Ascending aorta (tissue), 2 donors: ENCODE measurements around the gene CACNA2D3. TPM values are rescaled to one million over a fixed set of nuclear protein-coding genes. Genes with fewer than 3 reads are reported as not detected.

Experiments
- DNase-seq, 2 donors: peaks; one replicate each; pipeline ENCODE4 v3.0.0-alpha.2; 2019; ENCODE audit warnings: low spot score in 2 of 2
- H3K27ac ChIP-seq, 2 donors: fragments of 200-600 bp; sonication (generic); one replicate each; pipeline ENCODE4 v1.5.1; 2016 to 2017; ENCODE audit warnings: mild to moderate bottlenecking in 1 of 2
- H3K27me3 ChIP-seq: fragments of 200-600 bp; sonication (generic); one replicate; pipeline ENCODE4 v1.5.1; 2017
- H3K36me3 ChIP-seq, 2 donors: fragments of 200-600 bp; sonication (generic); one replicate each; pipeline ENCODE4 v1.5.1; 2016
- H3K4me1 ChIP-seq, 2 donors: fragments of 200-600 bp; sonication (generic); one replicate each; pipeline ENCODE4 v1.5.1; 2016 to 2017; ENCODE audit warnings: mild to moderate bottlenecking in 1 of 2
- H3K4me3 ChIP-seq, 2 donors: fragments of 200-600 bp; sonication (generic); one replicate each; pipeline ENCODE4 v1.5.1; 2016 to 2017; ENCODE audit warnings: mild to moderate bottlenecking in 1 of 2
- H3K9me3 ChIP-seq, 2 donors: fragments of 200-600 bp; sonication (generic); one replicate each; pipeline ENCODE4 v1.5.1; 2016
- CTCF ChIP-seq, 3 experiments: fragments of 200-600 bp in 2 of 3; fragments of 450-650 bp in 1 of 3; sonication (generic) in 2 of 3; IDR thresholded peaks; one replicate each; pipeline ENCODE4 v1.5.1; 2016 to 2019; ENCODE audit warnings: antibody characterized with exemption in 3 of 3, mild to moderate bottlenecking in 1 of 3, moderate library complexity in 1 of 3
- intact Hi-C: fragments of 100-400 bp; cut with DNase I; formaldehyde crosslinking; loops from one replicate; pipeline ENCODE4 v1.15.1; 2023
- total RNA-seq: library from RNA; depleted of rRNA; stranded (reverse); fragments of >200 nt; gene quantifications from one replicate; pipeline ENCODE4 v1.1.0, GENCODE V29; 2016

The CACNA2D3 gene
- total RNA-seq, 1 donor from 2014 or later = not detected

DNA sequence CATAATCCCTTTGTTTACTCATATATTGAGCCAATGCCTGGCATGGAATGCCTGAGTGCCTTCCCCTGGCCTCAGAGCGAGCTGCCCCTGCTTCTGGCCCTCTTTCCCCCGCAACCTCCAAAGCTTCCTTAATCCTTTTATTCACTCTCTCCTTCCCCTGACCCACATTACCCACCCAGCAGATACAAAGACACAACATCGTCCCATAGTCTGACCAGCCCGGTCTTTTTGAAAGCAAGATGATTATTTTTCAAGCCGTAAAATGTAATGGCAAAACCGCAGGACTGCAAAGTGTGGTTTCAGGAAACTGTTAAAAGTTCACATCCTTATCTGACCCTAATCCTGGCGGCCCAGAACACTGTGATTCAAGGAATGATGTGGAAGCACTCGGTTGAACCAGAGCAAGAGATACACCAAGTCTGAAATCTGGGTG is 883.9 kb downstream of the CACNA2D3 start:
- Histone ChIP-seq H3K9me3 (no peaks in the 10 kb centered on the region), H3K27ac (no peak overlapping the region), H3K4me3 (no peak overlapping the region), H3K4me1 (no peaks in the 10 kb centered on the region), H3K36me3 (no peaks in the 10 kb centered on the region), H3K27me3 (no peaks in the 10 kb centered on the region)
- TF ChIP-seq CTCF (IDR thresholded peaks at IDR 0.05) = no peak
- intact Hi-C loops = no loop called here
- no peak for DNase-seq

DNA sequence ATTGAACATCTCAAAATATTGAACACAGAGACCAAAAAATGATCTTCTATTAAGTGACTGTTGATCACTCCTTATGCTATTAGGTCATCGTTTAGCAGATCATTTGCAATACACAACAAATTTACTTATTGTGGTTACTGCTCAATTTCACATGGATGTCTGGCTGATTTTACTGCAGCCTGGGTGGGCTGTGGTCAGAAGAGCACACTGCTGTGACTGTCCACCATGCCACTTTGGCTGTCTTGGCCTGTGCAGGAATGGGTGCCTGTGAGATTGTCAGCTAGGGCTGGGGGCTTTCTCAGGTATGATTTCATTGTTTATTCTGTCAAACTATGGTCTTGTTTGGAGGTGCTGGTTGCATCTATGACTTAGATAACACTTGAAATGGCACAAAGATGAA is 885.6 kb downstream of the CACNA2D3 start:
- no peaks in the 10 kb centered on the region for H3K4me1 ChIP-seq
- no peaks in the 10 kb centered on the region for H3K9me3 ChIP-seq
- TF ChIP-seq CTCF (IDR thresholded peaks at IDR 0.05) = no peak
- no peak overlapping the region for H3K27ac ChIP-seq
- H3K36me3 ChIP-seq = no peaks in the 10 kb centered on the region
- no peak overlapping the region for H3K4me3 ChIP-seq
- DNase-seq = no peak
- H3K27me3 ChIP-seq = no peaks in the 10 kb centered on the region
- intact Hi-C loops = no loop called here

DNA sequence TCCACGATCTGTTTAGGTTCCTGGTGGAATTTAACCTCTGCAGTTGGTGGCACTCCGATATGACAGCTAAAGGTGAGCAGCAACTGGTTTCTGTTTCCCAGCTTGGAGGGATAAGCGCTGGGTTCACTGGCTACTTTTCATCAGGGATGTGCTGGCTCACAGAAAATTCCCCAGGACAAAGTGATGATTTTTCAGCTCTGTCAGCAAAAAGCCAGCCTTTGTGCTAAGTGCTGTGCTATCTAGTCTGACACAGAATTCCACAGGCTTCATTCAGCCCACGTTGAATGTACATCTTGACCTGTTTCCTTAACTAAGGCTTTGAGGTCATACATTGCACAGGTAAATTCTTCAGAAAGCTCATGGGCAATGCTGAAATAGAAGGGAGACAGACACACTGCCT is 887.0 kb downstream of the CACNA2D3 start:
- TF ChIP-seq CTCF (IDR thresholded peaks at IDR 0.05) = no peak
- Histone ChIP-seq H3K9me3 (no peaks in the 10 kb centered on the region), H3K27me3 (no peaks in the 10 kb centered on the region), H3K36me3 (no peaks in the 10 kb centered on the region), H3K27ac (no peak overlapping the region), H3K4me3 (no peak overlapping the region), H3K4me1 (no peaks in the 10 kb centered on the region)
- DNase-seq = no peak
- intact Hi-C loops = no loop called here

DNA sequence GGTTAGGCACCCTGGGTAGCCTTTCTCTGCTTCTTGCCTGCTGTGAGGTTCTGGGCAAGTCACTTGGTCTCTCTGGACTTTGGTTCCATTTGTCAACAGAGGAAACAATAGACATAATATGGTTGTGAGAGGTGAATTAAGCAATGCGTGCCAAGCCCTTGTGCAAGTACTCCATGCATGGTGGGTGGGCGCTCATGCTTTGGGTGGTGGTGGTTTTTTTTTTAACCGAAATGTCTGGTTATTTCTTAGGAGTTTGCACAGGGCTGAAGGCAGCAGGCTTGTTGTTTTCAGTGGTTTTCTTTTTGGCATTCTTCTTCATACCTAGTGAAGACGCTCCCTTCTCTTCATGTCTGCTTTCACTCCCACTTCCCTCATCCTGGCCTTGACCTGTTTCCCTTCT is 889.7 kb downstream of the CACNA2D3 start:
- no peaks in the 10 kb centered on the region for H3K36me3 ChIP-seq
- H3K9me3 ChIP-seq = no peaks in the 10 kb centered on the region
- no peak overlapping the region for H3K4me3 ChIP-seq
- no peaks in the 10 kb centered on the region for H3K4me1 ChIP-seq
- no peaks in the 10 kb centered on the region for H3K27me3 ChIP-seq
- intact Hi-C loops = no loop called here
- no peak for TF ChIP-seq CTCF (IDR thresholded peaks at IDR 0.05)
- H3K27ac ChIP-seq = no peak overlapping the region
- no peak for DNase-seq

DNA sequence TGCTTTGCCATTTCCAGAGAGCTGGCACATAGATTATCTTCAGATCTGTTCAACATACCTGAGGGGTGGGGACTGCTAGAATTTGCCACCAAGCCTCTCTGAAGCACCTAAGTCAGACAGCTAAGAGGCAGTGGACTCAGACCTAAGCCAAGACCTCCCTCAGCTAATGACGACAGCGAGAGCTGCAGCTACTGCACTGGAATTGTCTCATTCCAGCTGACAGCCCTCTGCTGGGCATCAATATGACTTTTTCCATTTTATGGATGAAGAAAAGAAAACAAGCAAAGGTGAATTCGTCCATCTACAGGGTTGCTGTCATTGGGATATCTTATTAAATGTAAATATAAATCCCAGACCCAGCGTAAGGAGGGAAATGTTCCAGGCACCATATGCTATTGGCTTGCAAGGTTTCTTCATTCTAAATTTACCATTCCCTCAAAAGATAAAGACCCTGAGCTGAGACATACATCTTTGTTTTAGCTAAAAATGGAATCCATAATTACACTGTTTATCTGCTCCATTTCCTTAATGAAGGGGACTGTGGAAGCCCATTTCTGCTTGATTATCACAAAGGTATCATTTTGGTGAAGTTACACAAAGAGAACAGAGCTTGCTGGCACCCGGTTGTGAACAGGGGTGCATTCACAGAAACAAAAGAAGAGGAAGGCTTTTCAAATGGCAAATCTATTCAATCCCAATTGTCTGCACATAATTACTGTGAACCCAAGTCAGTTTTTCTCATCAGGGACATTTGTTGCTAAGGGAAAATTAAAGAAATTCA is 891.0 kb downstream of the CACNA2D3 start:
- H3K27ac ChIP-seq = no peak overlapping the region
- intact Hi-C loops = no loop called here
- no peaks in the 10 kb centered on the region for H3K9me3 ChIP-seq
- TF ChIP-seq CTCF (IDR thresholded peaks at IDR 0.05) = no peak
- H3K27me3 ChIP-seq = no peaks in the 10 kb centered on the region
- no peaks in the 10 kb centered on the region for H3K36me3 ChIP-seq
- H3K4me1 ChIP-seq = no peaks in the 10 kb centered on the region
- no peak for DNase-seq
- H3K4me3 ChIP-seq = no peak overlapping the region
